OCI-LY7 (cell line): ENCODE results near the gene DYNC1I1. TPM values are rescaled to one million over a fixed set of nuclear protein-coding genes. Genes with fewer than 3 reads are reported as not detected.

Experiments used
- BruUV-seq: library from RNA; stranded (reverse); fragments of 400-500 nt; replicated peaks from 2 replicates; lab custom pipeline; 2021; lab: Mats Ljungman, UMichigan
- CTCF ChIA-PET: fragments of 300-600 bp; sonication (Branson Sonifier 250); formaldehyde crosslinking; loops from one replicate; lab custom pipeline; 2022; ENCODE audit warnings: antibody characterized with exemption; ENCODE audit not compliant: unreplicated experiment; lab: Charles Lee
- POLR2A ChIA-PET: fragments of 300-600 bp; sonication (Branson Sonifier 250); formaldehyde crosslinking; loops from one replicate; lab custom pipeline; 2022; ENCODE audit warnings: antibody characterized with exemption; lab: Charles Lee
- DNase-seq: peaks from one replicate; pipeline ENCODE4 v3.0.0-alpha.2; 2015; ENCODE audit warnings: low spot score
- H2AFZ ChIP-seq: fragments of 200-600 bp; sonication (generic), shearing (Covaris generic); 2 replicates; pipeline ENCODE4 v1.6.1; 2014; ENCODE audit warnings: mild to moderate bottlenecking, antibody characterized with exemption, low read length, moderate library complexity
- H3K27ac ChIP-seq: fragments of 200-600 bp; sonication (generic); 2 replicates; pipeline ENCODE4 v1.5.1; 2014; ENCODE audit warnings: mixed run types, low read depth, mild to moderate bottlenecking, moderate library complexity, low read length, inconsistent platforms; ENCODE audit not compliant: poor library complexity, severe bottlenecking
- H3K36me3 ChIP-seq: fragments of 200-600 bp; sonication (generic); 2 replicates; pipeline ENCODE4 v1.6.1; 2014; ENCODE audit warnings: mild to moderate bottlenecking, antibody characterized with exemption, low read length, moderate library complexity, mixed read lengths; ENCODE audit not compliant: insufficient read depth
- H3K4me1 ChIP-seq: fragments of 200-600 bp; sonication (generic); 2 replicates; pipeline ENCODE4 v1.5.1; 2014; ENCODE audit warnings: mild to moderate bottlenecking, low read length; ENCODE audit not compliant: insufficient read depth, poor library complexity, severe bottlenecking
- H3K4me2 ChIP-seq: fragments of 200-600 bp; sonication (generic); 2 replicates; pipeline ENCODE4 v1.6.1; 2014; ENCODE audit warnings: mild to moderate bottlenecking, low read length
- H3K4me3 ChIP-seq: fragments of 200-600 bp; sonication (generic); 2 replicates; pipeline ENCODE4 v1.5.1; 2014; ENCODE audit warnings: mild to moderate bottlenecking, low read depth, low read length; ENCODE audit not compliant: poor library complexity, severe bottlenecking
- H3K79me2 ChIP-seq: fragments of 200-600 bp; sonication (generic); 2 replicates; pipeline ENCODE4 v1.6.1; 2016; ENCODE audit warnings: low read depth, mild to moderate bottlenecking, low read length, moderate library complexity, mixed read lengths; ENCODE audit not compliant: insufficient read depth
- H3K9me2 ChIP-seq: fragments of 200-600 bp; sonication (generic); 2 replicates; pipeline ENCODE4 v1.6.1; 2016; ENCODE audit warnings: mild to moderate bottlenecking, low read length, mixed read lengths; ENCODE audit not compliant: insufficient read depth
- H3K9me3 ChIP-seq: fragments of 200-600 bp; sonication (generic); 2 replicates; pipeline ENCODE4 v1.6.1; 2014; ENCODE audit warnings: mild to moderate bottlenecking, mixed run types, low read length, mixed read lengths
- H4K20me1 ChIP-seq: fragments of 200-600 bp; sonication (generic); 2 replicates; pipeline ENCODE4 v1.6.1; 2014; ENCODE audit warnings: mild to moderate bottlenecking, antibody characterized with exemption, low read length, moderate library complexity, mixed read lengths; ENCODE audit not compliant: insufficient read depth
- EZH2phosphoT487 ChIP-seq: fragments of 200-600 bp; sonication (generic); IDR thresholded peaks from 2 replicates; pipeline ENCODE4 v1.6.1; 2018; ENCODE audit warnings: low read depth, borderline replicate concordance, mild to moderate bottlenecking, mixed run types, antibody characterized with exemption, low read length, moderate library complexity, mixed read lengths
- intact Hi-C: fragments of 100-400 bp; cut with micrococcal nuclease; formaldehyde crosslinking; loops from one replicate; pipeline ENCODE4 v1.10.0; 2022; ENCODE audit not compliant: unreplicated experiment
- total RNA-seq, 2 experiments: library from RNA; depleted of rRNA in 1 of 2; stranded (reverse); fragments of >200 nt in 1 of 2; shearing (Covaris generic) in 1 of 2; gene quantifications; 2 replicates each; pipeline ENCODE4 v1.2.3, GENCODE V29; 2014 to 2022
- TF ChIP-seq, protein P1 (sequence below): fragments of 200-600 bp; sonication (generic); conservative IDR thresholded peaks from 2 replicates; pipeline ENCODE4 v1.5.1; 2014; ENCODE audit warnings: mild to moderate bottlenecking, antibody characterized with exemption, low read length, moderate library complexity, mixed read lengths

DYNC1I1 gene
- total RNA-seq, 2 experiments from 2014 or later: not detected

DNA sequence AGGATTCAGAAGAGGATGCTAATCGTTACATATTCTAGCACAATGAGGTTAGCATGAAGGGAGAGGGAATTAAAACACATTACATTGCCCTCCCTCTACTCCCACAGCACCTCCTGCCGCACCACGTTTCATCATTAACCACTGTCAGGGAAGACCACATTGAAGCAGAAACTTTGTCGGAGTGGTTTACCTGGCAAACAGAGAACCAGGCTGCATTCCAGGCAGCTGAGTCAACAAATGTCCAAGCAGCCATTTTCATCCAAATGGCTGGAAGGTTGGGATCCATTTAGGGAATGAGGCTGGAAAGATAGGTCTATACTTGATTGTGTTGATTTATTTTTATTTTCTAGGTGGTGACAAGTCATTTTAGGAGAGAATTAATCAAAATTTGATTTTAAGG is 273.6 kb downstream of the DYNC1I1 start:
- Histone ChIP-seq H3K4me3 (no peak overlapping the region), H3K4me1 (no peaks in the 10 kb centered on the region), H3K79me2 (no peaks in the 10 kb centered on the region), H3K9me3 (no peaks in the 10 kb centered on the region), H2AFZ (no peak overlapping the region), H3K27ac (no peak overlapping the region), H4K20me1 (no peaks in the 10 kb centered on the region), H3K4me2 (no peak overlapping the region), H3K9me2 (no peaks in the 10 kb centered on the region), H3K36me3 (no peaks in the 10 kb centered on the region)
- ChIA-PET CTCF (no interaction called here), POLR2A (no interaction called here)
- intact Hi-C loops: no loop called here
- BruUV-seq: no TSS peak
- no peak for TF ChIP-seq EZH2phosphoT487
- TF ChIP-seq, protein P1, sequence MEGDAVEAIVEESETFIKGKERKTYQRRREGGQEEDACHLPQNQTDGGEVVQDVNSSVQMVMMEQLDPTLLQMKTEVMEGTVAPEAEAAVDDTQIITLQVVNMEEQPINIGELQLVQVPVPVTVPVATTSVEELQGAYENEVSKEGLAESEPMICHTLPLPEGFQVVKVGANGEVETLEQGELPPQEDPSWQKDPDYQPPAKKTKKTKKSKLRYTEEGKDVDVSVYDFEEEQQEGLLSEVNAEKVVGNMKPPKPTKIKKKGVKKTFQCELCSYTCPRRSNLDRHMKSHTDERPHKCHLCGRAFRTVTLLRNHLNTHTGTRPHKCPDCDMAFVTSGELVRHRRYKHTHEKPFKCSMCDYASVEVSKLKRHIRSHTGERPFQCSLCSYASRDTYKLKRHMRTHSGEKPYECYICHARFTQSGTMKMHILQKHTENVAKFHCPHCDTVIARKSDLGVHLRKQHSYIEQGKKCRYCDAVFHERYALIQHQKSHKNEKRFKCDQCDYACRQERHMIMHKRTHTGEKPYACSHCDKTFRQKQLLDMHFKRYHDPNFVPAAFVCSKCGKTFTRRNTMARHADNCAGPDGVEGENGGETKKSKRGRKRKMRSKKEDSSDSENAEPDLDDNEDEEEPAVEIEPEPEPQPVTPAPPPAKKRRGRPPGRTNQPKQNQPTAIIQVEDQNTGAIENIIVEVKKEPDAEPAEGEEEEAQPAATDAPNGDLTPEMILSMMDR: no peak
- no peak for DNase-seq

DNA sequence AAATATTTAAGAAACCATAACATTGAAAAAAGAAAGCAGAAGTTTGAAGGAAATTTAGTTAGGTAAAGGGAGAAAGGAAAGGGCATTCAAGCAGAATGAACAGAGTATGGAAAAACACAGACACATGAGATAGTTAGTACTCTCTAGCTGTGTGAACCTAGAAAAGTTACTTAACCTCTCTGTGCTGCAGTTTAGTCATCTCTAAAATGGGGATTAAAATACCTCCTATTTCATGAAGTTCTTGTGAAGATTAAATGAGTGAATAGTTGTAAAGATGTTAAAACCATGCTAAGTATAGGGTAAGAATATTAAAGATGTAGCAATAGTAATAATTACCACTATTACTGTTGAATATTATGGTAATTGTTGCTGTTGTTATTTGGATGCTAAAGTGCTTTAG is 279.9 kb downstream of the DYNC1I1 start:
- no peak overlapping the region for H3K27ac ChIP-seq
- no TSS peak for BruUV-seq
- no peaks in the 10 kb centered on the region for H3K9me2 ChIP-seq
- no peak overlapping the region for H2AFZ ChIP-seq
- ChIA-PET POLR2A (no interaction called here), CTCF (no interaction called here)
- intact Hi-C loops: no loop called here
- no peak for DNase-seq
- no peak overlapping the region for H3K4me3 ChIP-seq
- no peaks in the 10 kb centered on the region for H3K36me3 ChIP-seq
- H3K79me2 ChIP-seq: no peaks in the 10 kb centered on the region
- no peaks in the 10 kb centered on the region for H3K9me3 ChIP-seq
- no peaks in the 10 kb centered on the region for H4K20me1 ChIP-seq
- H3K4me1 ChIP-seq: no peaks in the 10 kb centered on the region
- TF ChIP-seq EZH2phosphoT487: no peak
- TF ChIP-seq, protein P1: no peak
- no peak overlapping the region for H3K4me2 ChIP-seq

DNA sequence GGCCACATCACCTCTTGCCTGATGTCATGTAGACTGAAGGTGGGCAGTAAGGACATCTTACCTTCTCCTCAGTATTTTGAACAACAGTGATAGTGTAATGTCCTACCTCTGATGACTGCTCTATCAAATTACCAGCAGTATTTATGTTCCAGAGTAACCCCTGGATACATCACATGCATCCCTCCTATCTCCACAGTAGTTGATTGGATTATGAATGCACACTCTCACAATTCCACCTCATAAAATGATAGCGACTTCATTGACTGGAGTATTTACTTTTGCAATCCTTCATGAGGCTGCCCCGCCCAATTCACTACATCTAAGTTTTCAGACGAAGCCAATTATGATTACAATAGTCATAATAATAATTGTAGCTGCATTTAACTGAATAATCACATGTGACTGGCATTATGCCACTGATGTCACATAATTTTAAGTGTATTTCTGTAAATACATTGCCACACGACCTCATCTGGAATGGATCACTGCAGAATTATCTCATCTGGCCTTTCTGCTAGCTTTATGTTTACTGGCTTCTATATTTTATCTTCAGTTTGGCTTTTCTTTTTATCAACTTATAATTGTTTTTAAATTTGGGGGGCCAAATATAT is 280.6 kb downstream of the DYNC1I1 start:
- intact Hi-C loops: no loop called here
- no peaks in the 10 kb centered on the region for H4K20me1 ChIP-seq
- no peak overlapping the region for H3K4me2 ChIP-seq
- no peak overlapping the region for H2AFZ ChIP-seq
- no peak overlapping the region for H3K27ac ChIP-seq
- H3K9me3 ChIP-seq: no peaks in the 10 kb centered on the region
- H3K4me1 ChIP-seq: no peaks in the 10 kb centered on the region
- no peaks in the 10 kb centered on the region for H3K9me2 ChIP-seq
- TF ChIP-seq EZH2phosphoT487: no peak
- TF ChIP-seq, protein P1: no peak
- no TSS peak for BruUV-seq
- H3K36me3 ChIP-seq: no peaks in the 10 kb centered on the region
- CTCF ChIA-PET: no interaction called here
- POLR2A ChIA-PET: no interaction called here
- DNase-seq: no peak
- H3K4me3 ChIP-seq: no peak overlapping the region
- H3K79me2 ChIP-seq: no peaks in the 10 kb centered on the region
